NB4 (cell line): ENCODE measurements around the gene B4GALT5.

Experiments used
- DNase-seq: peaks from one replicate; pipeline ENCODE4 v3.0.0; 2010; ENCODE audit warnings: low read depth
- H3K4me3 ChIP-seq: one replicate; pipeline ENCODE4 v1.5.1; 2011; ENCODE audit warnings: mild to moderate bottlenecking, low read depth, low read length, moderate library complexity
- CTCF ChIP-seq: IDR thresholded peaks from one replicate; pipeline ENCODE4 v1.5.1; 2012; ENCODE audit warnings: low read depth, low read length
- MYC ChIP-seq: IDR thresholded peaks from 2 replicates; pipeline ENCODE4 v1.6.1; 2011; ENCODE audit warnings: low read depth, low read length
- POLR2A ChIP-seq: IDR thresholded peaks from 2 replicates; pipeline ENCODE4 v1.6.1; 2011; ENCODE audit warnings: mild to moderate bottlenecking; ENCODE audit not compliant: insufficient read length; ENCODE audit errors: extremely low read depth
- TF ChIP-seq, protein P1 (sequence below): IDR thresholded peaks from 2 replicates; pipeline ENCODE4 v1.6.1; 2011; ENCODE audit warnings: low read depth, low read length

Gene B4GALT5

GRCh38 chr20:49685809-49686208, 27.9 kb downstream of the B4GALT5 start:
- TF ChIP-seq MYC, result no peak
- TF ChIP-seq, protein P1, sequence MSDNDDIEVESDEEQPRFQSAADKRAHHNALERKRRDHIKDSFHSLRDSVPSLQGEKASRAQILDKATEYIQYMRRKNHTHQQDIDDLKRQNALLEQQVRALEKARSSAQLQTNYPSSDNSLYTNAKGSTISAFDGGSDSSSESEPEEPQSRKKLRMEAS, result no peak
- peak; percentile 58 for DNase-seq
- no peak overlapping the region for H3K4me3 ChIP-seq

DNA sequence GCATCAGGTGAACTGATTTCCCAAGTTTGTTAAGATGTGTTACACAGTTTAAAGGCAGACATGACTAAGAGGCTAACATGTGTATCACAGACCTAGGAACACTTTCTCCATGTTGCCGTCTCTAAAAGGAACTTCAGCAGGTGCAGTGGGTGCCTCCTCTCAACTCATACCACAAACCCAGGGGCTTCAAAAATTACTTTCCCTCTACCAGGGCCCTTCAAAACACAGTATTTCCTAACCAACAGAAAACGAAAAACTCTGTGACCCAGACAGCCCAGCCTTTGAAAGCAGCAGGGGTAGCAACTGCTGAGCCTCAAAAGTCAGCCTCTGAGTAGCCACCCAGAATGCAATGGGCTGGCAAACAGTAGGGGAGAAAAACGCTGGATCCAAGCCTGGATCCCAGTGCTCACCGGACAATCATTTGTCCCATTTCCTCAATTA, 28.5 kb downstream of the B4GALT5 start:
- no peak for TF ChIP-seq MYC
- no peak for TF ChIP-seq POLR2A
- no peak for TF ChIP-seq CTCF
- TF ChIP-seq, protein P1, result no peak
- DNase-seq, result no peak
- no peak overlapping the region for H3K4me3 ChIP-seq

- TF ChIP-seq CTCF (no peak), MYC (no peak), POLR2A (no peak)
- TF ChIP-seq, protein P1, result no peak
- no peak for DNase-seq
- H3K4me3 ChIP-seq, result no peak overlapping the region
Measured at GRCh38 chr20:49684335-49684997, 29.2 kb downstream of the B4GALT5 start.

DNA sequence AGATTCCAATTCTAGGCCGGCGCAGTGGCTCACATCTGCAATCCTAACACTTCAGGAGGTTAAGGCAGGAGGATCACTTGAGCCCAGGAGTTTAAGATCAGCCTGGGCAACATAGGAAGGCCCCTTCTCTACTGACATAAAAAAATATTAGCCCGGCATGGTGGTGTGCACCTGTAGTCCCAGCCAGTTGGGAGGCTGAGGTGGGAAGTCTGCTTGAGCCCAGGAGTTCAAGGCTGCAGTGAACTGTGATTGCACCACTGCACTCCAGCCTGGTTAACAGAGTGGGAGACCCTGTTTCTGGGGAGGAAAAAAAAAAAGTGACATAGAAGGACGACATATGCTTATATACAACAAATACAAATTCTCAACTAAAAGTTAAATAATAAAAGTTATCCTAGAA, 30.9 kb downstream of the B4GALT5 start:
- no peak overlapping the region for H3K4me3 ChIP-seq
- no peak for DNase-seq
- TF ChIP-seq POLR2A, result no peak
- no peak for TF ChIP-seq CTCF
- TF ChIP-seq MYC, result no peak
- TF ChIP-seq, protein P1, result no peak

DNA sequence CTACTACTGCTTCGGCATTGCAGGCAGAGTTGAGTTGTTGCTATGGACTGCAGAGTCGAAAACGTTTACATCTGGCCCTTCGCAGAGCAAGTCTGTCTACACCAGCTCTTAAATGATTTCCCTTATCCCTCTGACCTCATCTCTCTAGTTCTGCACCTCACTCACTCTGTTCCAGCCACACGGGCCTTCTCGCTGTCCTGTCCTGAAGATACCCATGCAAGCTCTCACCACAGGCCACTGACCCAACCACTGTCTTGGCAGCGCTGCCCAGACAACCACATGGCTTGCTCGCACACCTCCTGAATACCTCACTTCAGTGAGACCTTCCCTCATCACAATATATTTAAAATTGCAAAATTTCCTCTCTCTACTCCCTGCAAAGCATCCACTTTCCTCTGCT, 31.4 kb downstream of the B4GALT5 start:
- no peak for DNase-seq
- TF ChIP-seq CTCF (no peak), MYC (no peak), POLR2A (no peak)
- TF ChIP-seq, protein P1, result no peak
- no peak overlapping the region for H3K4me3 ChIP-seq

GRCh38 chr20:49681850-49682216, 31.8 kb downstream of the B4GALT5 start:
- no peak overlapping the region for H3K4me3 ChIP-seq
- no peak for TF ChIP-seq POLR2A
- TF ChIP-seq CTCF, result no peak
- TF ChIP-seq, protein P1, result no peak
- no peak for TF ChIP-seq MYC
- DNase-seq, result no peak
